A673 (cell line): ENCODE data around the gene TPR.

Experiments
- CTCF ChIP-seq: fragments of 300-800, 200-600 bp; sonication (generic); conservative IDR thresholded peaks from 2 replicates; pipeline ENCODE4 v1.5.1; 2017; ENCODE audit warnings: low read depth, mild to moderate bottlenecking, antibody characterized with exemption, low read length, moderate library complexity, mixed read lengths
- EZH2 ChIP-seq: fragments of 200-600 bp; sonication (generic); IDR thresholded peaks from 2 replicates; pipeline ENCODE4 v1.6.1; 2017; ENCODE audit warnings: borderline replicate concordance, low read depth, mild to moderate bottlenecking, mixed read lengths, antibody characterized with exemption, low read length; ENCODE audit not compliant: poor library complexity, severe bottlenecking

DNA sequence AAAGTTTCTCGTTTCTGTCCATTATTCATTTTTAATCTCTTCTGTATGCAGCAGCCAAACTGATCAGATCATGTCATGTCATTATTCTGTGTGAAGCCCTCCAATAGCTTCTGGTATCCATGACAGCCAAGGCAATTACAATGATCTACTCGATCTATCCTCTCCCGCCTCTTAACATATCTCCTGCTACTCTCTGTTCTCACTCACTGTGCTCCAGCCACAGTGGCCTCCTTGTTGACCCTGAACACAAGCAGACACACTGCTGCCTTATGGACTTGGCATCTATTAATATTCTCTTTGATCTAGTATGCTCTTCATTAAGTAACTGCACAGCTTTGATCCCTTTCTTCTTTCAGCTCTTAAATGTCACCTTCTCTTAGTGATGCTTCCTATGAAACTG lies 59.5 kb downstream of the TPR start:
- no peak for TF ChIP-seq CTCF
- TF ChIP-seq EZH2, result no peak
